ENCODE measurements around the gene CAMTA1. TPM values are rescaled to one million over a fixed set of nuclear protein-coding genes. Genes with fewer than 3 reads are reported as not detected.
"Not testable (repeated sequence)": the region's sequence is repeated elsewhere in the genome, so short reads cannot be mapped to it uniquely, and the experiment has no call there.

Gene CAMTA1
- polyA plus RNA-seq, 3 donors: 81.9 to 89.8 (median 88.0) TPM

DNA sequence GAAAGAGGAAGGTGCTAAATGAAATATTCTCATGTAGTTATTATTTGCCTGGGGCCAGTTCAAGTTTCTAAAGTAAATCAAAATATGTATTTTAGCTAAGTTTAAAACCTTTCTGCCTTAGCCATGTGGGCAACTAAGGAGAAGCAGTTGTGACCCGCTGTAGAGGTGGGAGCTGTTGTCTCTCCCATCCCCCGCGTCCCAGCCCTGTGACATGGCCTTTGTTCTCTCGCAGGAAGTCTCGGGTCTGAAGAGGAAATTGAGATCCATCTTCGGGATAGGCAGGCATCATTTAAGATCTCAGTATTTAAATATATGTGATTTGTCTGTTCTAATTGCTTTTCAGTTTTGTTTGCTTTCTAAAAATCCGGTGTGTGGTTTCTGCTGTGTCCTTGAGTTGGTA is 121.5 kb downstream of the CAMTA1 start:
- no peak for DNase-seq (ENCODE audit: extremely low read depth in 1 of 11, low read depth in 9 of 11, low spot score in 4 of 11)

DNA sequence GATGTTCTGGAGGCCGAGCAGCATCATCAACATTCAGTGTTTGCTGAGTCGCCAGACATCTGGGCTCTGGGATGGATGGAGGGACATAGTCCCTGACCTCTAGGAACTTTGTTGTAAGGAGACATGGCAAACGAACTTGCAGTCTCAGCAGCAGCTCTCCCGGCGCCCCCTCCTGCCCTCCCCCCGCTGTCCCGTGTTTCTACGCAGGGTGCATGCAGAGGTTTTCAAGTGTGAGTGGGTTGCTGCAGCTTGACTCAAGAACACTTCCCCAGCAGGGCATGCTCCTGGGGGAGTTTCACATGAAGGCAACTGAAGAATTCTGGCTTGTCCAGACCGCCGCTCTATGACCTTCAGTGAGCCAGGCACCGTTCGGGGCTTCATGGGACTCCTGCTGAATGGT is 121.9 kb downstream of the CAMTA1 start:
- no peak for DNase-seq (ENCODE audit: extremely low read depth in 1 of 11, low read depth in 9 of 11, low spot score in 4 of 11)

DNA sequence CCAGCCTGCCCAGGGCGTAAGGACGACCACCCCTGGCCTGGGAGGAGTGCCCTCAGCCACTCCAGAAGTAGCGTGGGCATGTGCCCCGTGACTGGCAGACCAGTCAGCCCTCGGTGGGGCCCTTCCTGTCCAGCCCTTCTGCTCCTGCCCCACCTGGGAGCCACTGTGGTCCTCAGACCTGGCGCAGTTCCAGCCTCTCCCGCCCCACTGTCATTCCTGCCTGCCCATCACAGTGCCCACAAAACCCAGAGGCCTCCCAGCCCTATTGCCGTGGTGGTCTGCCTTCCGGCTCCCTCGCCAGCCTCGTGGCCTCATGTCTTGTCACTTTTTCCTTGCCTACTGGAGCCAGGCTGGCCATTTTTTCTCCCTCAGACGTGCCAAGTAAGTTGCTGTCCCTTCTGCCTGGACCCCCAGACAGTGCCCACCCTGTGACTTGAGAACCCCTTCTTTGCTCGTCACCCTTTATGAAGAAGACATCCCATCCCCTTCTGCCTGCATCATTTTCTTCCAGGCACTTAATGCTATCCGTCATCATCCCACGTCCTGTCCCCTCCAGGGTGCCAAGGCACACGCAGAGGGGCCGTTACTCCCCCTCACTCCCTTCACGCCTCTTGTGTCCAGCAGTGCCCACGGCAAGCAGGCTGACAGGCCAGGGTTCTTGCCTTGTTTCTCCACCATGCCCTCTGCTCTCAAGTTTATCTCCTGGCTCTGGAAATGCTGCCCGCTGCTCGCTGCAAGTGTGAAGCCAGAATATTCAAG is 122.6 kb downstream of the CAMTA1 start:
- no peak for DNase-seq (ENCODE audit: extremely low read depth in 1 of 11, low read depth in 9 of 11, low spot score in 4 of 11)

DNA sequence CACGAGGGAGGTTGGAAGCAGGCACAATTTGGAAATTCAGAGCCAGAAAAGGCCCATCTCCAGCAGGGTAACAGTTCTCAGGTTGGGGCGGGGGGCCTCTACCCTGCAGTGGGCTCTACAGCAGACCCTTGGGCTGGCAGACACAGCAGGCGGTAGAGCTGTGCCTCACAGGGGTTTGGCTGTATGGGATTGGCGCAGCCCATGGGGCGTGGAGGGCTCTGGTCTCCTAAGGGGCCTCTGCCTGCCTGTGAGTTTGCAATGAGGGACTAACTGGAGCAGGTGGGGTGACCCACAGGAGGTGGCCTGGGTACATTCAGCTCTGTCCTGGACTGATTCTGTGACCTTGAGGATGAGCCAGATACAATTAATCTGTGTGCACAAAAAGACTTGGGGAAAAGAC is 124.1 kb downstream of the CAMTA1 start:
- no peak for DNase-seq (ENCODE audit: extremely low read depth in 1 of 11, low read depth in 9 of 11, low spot score in 4 of 11)

DNA sequence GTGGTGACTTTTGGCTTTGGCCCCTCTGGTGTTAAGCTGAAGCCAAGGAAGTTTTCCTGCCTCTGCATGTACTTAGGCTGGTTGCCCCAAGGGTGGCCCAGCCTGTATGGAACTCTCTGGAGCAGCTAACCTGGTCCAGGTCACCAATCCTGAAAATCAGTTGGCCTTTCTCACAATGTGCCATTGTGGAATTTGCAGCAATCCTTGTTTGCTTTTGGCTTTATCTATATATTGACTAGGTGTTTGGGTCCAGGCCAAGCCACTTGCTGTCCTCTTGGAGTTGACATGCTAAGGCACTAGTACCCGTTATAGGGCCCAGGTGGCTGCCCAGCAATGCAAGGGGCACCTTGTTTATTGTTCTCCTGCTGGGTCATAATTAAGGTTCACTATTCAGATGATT is 124.6 kb downstream of the CAMTA1 start:
- DNase-seq (ENCODE audit: extremely low read depth in 1 of 11, low read depth in 9 of 11, low spot score in 4 of 11): no peak

DNA sequence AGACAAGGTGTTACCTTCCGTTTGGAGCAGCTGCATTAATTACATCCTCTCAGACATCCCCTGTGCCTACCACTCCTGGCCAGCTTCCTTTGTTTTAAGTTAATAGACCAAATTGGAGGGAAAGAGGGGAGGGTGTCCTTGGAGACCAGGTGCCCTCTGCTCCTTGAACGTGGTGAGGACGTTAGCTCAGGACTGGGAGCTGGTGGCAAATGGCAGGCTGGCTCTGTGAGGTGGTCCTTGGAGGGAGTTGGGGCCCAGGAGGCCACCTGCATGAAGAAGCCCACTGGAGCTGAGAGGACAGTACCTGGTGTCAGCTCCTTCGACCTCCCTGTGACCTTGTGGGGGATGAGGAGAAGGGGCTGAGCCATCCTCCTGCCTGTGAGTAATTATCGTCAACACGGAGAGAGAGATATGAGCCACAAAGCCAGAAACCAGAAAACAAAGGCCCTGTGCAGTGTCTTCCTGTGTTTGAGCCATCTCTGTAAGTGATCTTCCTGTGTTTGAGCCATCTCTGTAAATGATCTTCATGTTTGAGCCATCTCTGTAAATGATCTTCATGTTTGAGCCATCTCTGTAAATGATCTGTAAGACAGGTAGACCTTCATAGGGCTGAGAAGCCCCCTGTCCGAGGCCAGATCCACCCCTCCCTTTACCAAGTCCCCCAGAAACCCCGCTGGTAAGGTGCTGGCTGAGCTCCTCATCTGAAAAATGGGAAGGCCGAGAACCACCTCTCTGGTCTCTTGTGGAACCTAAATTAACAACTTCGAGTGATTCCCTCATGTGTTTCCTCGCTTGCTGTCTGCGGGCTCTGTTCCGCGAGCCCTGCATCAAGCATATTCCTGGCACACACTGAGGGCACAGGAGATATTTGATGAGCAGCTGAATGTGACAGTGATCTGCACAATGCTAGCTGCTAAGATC is 126.0 kb downstream of the CAMTA1 start:
- DNase-seq (ENCODE audit: extremely low read depth in 1 of 11, low read depth in 9 of 11, low spot score in 4 of 11): no peak

DNA sequence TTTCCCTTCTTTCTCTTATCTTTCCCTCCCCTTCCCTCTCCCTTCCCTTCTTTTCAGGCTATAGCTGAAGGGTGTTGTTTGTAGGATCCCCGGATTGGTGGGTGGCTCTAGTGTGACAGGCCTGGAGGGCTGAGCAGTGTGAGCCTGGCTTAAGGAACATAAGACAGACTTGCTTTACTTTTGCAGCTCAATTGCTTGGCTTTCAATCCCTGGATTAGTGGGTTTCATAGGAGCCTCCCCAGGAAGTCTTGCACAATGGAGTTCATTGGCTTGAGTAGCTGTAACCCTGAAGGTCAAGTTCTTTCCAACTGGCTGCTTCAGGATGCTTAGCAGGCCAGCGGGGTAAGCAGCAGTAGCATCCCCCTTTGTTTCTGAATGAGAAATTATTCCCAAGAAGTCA is 126.7 kb downstream of the CAMTA1 start:
- no peak for DNase-seq (ENCODE audit: extremely low read depth in 1 of 11, low read depth in 9 of 11, low spot score in 4 of 11)

DNA sequence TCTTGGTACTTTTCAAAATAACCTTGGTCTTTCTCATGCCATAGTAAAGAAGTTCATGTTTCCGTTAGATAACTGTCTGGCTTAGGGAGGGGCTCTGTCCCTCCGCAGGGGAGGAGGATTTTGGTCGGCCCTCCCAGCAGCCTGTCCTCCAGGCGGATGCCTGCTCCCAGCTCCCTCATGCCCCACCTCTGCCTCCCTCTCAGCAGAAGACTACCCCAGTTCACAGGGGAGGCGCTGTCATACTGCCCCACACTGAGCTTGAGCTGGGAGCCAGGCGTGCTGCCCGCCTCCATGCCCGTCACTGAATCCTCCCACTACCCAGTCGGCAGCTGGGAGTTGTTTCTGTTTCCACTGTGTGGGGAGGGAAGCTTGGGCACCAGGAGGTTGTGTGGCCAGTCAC is 127.3 kb downstream of the CAMTA1 start:
- DNase-seq (ENCODE audit: extremely low read depth in 1 of 11, low read depth in 9 of 11, low spot score in 4 of 11): no peak

DNA sequence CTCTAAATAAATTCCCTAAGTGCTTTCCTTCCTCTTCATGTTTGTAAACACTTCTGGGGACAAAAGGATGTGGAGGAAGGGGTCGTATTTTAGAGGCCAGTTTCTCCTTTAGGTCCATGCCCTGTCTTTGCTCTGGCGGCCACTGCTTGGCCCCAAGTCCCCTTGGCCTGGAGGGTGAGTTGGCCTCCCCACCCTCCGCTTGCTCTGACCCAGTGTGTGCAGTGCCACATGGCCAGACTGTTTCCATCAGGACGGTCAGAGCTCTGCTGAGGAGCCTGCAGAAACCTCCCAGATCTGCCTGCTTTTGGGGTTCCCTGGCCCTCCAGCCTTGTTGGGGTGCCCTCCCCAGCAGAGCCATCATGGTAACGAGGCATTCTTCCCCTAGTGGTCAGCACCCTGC is 127.8 kb downstream of the CAMTA1 start:
- DNase-seq (ENCODE audit: extremely low read depth in 1 of 11, low read depth in 9 of 11, low spot score in 4 of 11): no peak

DNA sequence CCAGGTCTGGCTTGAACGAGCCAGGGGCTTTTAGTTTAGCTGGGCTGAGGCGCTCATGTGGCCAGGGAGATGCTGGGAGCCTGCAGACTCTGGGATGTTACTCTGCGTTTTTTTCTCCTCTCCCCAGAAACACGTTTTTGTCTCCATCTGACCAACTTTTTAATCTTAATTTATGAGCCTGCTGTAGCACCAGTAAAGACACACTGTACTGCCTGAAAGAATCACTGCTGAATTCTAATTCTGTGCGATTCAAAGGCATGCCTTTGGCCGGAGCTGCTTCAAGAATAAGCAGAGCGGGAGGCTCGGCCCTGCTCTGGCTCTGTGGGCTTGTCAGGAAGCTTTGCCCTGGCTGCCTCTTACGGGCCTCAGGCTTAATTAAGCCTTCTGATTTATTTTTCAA is 129.5 kb downstream of the CAMTA1 start:
- no peak for DNase-seq (ENCODE audit: extremely low read depth in 1 of 11, low read depth in 9 of 11, low spot score in 4 of 11)

DNA sequence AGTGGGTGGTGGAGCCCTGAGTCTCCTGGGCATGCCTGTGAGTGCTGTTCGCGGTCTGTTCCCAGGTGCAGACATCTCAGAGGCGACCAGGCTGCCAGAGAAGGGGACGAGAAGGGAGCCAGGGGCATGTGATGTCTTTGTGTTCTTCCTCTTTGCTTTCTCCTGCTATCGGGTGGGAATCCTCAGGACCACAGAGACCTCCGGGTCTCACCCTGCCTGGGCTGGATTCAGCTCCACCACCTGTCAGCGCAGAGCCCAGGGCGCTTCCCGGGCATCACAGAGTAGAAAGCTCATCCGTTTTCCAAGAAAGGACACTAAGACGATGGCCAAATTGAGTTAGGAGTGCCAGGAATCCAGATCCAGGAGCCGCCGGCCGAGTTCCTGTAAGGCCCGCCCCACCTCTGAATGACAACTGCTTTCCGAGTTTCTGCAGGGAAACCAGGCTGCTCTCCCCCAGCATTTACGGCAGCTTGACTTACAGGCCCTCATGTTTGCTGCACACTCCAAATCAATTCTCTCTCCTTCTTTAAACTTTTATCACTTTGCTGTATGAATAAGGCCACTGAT is 130.8 kb downstream of the CAMTA1 start:
- DNase-seq (ENCODE audit: extremely low read depth in 1 of 11, low read depth in 9 of 11, low spot score in 4 of 11): no peak

DNA sequence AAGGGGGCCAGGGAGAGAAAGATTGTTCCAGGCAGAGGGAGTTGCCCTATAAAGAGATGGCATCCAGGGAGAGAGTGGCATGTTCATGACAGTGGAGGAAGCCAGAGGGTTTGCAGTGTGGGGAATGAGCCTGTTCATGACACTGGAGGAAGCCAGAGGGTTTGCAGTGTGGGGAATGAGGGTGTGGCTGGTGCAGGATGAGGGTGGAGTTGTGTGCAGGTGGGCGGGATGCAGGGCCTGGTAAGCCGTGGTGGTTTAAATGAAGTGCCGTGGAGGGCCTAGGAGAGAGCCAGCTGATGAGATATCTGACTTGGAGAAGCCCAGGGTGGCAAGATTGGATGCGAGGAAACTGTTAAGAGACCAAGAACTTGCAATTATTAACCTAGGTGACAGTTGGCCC is 131.8 kb downstream of the CAMTA1 start:
- DNase-seq (ENCODE audit: extremely low read depth in 1 of 11, low read depth in 9 of 11, low spot score in 4 of 11): no peak

DNA sequence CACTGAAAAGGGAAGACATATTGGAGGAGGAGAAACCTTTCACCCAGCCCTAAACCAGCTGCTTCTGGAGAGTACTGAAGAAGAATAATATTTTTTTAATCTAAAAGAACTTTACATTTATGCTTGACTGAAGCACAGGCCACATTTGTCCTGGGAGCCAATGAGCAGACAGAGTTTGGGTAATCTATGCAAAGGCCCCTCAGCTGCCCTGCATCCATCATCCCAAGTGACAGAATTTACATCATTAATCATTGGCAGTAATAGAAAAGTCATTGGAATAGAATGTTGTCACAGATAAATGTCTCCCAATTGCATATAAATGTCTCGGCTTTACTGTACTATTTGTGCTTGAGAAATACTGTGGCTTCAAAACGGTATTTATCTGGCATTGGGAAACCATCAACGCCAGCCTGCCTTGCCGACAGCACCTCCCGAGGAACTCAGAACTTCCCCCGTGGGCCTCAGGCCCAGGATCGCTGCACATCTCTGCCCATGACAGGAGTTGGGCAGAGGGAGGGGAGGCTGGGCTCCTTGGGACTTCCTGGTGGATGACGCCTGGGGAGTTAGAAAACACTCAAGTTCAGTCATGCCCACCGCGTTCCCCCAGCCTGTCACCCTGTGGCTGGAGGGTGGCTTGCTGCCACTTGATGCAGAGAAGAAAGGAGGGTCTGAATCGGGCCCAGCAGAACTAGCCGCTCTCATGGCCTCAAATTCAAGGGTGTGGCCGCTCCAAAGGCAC is 133.1 kb downstream of the CAMTA1 start:
- DNase-seq (ENCODE audit: extremely low read depth in 1 of 11, low read depth in 9 of 11, low spot score in 4 of 11): no peak

DNA sequence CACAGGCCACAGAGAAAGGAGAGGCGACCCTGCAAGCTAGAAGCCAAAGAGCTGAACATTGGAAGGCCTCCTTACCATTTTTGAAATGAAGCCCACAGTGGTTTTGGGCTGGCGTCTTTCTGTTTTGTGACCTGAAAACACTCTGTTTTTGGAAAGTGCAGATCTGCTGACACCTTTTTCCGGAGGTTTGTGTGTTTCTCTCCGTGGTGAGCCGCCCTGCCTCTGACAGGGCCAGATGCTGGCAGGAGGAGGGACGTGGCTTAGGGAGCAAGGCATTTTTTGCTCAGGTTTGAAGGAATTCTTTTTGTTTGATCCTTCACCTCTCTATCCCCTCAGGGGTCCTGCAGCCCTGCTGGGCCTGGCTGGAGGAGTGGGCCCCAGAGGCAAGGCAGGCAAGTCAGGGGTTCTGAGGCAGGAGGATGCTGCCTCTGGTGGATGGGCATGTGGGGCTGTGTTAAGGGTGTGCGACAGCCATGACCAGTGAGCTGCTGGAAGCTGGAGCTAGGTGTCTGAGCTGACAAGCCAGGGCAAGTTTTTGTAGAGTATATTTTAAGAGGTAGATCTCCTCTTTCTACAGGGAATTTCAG is 133.8 kb downstream of the CAMTA1 start:
- no peak for DNase-seq (ENCODE audit: extremely low read depth in 1 of 11, low read depth in 9 of 11, low spot score in 4 of 11)

DNA sequence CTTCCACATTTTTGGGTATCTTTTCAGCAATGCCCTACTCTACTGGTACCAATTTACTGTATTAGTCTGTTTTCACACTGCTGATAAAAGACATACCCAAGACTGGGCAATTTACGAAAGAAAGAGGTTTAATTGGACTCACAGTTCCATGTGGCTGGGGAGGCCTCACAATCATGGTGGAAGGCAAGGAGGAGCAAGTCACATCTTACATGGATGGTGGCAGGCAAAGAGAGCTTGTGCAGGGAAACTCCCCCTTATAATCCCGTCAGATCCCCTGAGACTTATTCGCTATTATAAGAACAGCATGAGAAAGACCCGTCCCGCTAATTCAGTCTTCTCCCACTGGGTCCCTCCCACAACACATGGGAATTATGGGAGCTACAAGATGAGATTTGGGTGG is 136.3 kb downstream of the CAMTA1 start:
- not testable (repeated sequence) for DNase-seq (ENCODE audit: extremely low read depth in 1 of 11, low read depth in 9 of 11, low spot score in 4 of 11)

DNA sequence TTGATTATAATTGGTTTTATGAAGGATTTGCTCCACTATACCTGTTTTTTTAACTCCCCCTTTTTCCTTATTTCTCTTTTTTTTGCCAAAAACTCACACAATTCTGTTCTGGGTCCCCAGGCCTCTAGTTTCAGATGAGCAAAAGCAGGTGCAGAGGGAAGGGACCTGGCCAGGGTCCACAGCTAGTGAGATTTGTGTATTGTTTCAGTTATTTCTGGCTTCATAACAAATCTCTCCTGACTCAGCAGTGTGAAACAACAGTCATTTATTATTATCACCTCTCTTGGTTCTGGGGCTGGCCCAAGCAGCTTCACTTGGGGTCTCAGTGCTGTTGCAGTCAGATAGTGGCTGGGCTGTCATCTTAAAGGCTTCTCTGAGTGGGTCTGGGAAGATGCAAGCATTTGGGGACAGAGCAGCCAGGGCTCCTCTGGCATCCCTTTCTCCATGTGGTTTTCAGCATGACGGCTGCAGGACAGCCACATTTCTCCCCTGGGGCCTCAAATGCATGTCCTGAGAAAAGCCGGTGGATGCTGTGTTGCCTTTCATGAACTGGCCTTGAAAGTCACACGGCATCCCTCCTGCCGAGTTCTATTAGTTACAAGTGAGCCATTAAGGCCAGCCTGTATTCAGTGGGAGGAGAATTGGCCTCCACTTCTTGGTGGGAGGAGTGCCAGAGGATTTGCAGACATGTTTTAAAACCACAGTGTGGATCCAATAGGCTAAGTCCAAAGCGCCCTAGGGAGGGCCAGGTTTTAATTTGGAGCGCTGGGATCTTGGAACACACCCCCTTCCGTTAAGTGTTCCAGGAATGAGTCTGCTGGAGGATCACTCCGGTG is 137.1 kb downstream of the CAMTA1 start:
- DNase-seq (ENCODE audit: extremely low read depth in 1 of 11, low read depth in 9 of 11, low spot score in 4 of 11): no peak

DNA sequence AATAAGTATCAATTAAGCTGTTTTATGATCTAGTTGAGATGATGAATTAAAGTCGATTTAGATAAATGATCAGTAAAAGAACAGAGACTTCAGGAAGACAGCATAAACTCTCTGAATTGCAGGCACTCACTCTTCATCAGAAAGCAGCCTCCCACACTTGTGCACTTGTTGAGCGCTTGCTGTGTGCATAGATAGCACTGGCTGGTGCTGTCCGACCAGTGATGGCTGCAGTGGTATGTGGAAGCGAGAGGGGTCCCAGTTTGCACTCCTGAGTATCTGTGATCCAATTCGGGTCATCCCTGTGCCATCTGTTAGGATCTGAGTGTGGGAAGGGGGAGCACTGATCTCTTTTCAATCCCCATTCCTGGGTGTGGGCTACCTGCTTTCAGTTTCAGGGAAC is 137.8 kb downstream of the CAMTA1 start:
- no peak for DNase-seq (ENCODE audit: extremely low read depth in 1 of 11, low read depth in 9 of 11, low spot score in 4 of 11)

DNA sequence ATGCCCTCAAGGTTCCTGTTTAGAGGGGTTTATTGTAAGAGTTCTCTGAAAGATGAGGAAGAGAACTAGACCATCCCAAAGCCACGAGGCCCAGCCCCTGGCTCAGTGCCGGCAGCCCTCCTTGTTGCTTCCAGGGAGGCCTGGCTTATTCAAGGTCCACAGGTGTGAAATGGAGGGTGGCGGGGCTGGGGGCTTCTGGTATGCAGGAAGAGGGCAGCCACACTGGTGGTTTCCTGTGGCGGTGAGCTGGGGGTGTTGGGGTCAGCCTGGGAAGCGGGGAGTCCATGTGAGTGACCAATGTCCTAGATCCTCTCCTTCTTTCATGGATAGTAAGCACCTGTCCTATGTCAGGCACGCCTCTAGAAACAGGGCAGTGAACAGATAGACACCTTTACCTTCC is 138.2 kb downstream of the CAMTA1 start:
- DNase-seq (ENCODE audit: extremely low read depth in 1 of 11, low read depth in 9 of 11, low spot score in 4 of 11): no peak
